CD4-positive, alpha-beta T cell treated with Interferon alpha-2 for 1 hour (primary cell): ENCODE measurements around the gene KRT16.
"Not testable (repeated sequence)": the region's sequence is repeated elsewhere in the genome, so short reads cannot be mapped to it uniquely, and the experiment has no call there.

Experiments
- DNase-seq, 2 donors: peaks; one replicate each; pipeline ENCODE4 v3.0.0-alpha.2; 2020 to 2022

Gene KRT16

GRCh38 chr17:41614098-41614497 lies 1.5 kb upstream of the KRT16 start:
- DNase-seq: no peak

DNA sequence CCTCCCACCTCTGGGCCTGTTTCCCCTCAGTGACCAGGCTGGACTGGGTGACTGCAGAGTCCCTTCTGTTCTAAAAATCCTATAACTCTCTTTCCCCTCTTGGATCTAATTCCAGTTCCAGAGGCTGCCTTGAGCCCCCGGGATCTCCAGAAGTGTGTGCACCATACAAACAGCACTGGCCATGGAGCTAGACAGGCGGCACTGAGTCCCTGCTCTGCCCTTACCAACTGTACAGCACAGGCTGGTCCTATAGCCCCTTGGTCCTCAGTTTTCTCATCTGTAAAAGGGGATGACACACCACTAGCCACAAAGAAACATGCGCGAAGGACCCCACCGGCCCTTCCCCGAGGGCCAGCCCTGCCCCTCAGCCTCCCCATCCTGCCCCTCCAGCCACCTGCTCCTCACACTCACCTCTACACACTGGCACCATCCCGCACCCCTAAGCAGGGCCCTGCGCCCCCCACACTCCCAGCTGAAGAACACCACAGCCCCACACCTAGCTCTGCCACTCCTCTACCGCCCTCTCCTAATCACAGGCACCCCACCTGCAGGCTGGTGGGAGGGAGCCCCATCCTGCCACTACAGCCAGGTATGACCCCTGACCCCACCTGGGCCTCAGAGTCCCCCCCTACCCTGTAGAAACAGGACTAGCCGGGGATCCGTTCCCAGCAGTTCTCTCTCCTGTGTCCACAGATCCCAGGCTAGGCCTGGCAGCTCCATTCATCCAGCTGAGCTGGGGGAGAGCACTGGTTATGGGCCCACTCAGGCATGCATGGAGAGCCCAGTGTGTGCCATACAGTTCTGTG lies 913 bp upstream of the KRT16 start:
- no peak for DNase-seq

- DNase-seq: no peak
Measured at GRCh38 chr17:41610965-41611640, 1.5 kb downstream of the KRT16 start.

DNA sequence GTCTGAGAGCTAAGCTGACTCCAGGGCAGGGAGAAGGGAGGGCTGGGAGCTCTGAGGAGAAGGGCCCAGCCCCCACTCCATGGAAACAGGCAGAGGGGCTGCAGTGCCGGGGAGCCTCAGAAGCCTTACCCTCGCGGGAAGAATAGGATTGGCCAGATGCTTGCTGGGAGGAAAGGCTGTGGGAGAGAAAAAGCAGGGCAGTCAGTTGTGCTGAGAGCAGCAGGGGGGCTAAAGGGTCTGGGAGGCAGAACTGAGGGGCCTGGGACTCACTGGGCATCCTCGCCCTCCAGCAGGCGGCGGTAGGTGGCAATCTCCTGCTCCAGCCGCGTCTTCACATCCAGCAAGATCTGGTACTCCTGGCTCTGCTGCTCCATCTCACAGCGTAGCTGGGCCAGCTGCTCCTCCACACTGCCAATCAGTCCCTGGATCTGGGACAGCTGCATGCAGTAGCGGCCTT lies 2.5 kb downstream of the KRT16 start:
- not testable (repeated sequence) for DNase-seq

GRCh38 chr17:41606930-41607329 lies 5.6 kb downstream of the KRT16 start:
- DNase-seq: not testable (repeated sequence)

DNA sequence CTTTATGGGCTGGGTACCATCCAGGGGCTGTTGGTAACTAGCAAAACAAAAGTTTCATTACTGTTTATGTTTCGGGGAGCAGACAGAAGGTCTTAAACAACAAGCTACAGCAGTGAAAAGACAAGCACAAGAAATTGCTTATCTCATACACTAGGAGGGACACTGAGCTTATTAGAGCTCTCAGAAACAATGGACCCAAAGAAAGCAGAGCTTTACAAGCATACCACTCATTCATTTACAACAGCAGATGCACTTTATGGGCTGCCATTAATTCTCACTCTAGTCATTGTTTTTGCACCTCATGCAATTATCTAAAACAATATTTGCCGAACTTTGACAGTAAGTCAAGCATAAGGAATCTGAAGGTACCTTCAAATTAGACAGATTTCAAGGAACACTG lies 10.0 kb downstream of the KRT16 start:
- no peak for DNase-seq

DNA sequence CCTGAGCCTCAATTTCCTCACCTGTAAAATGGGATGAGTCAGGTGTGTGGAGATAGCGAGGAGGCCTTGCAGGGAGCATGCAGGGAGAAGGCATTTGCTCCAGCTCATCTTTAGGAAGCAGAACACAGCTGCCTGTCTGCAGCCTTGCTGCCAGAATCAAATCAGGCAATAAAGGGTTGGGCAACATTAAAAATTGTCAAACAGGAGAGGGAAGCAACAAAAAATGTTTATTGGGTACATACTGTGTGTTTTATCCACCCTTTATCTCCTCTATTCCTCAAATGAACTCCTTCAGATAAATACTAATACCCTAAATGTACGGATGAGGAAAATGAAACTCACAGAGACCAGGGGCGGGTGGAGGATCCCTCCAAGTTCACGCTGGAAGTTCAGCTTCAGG lies 12.2 kb downstream of the KRT16 start:
- no peak for DNase-seq

DNA sequence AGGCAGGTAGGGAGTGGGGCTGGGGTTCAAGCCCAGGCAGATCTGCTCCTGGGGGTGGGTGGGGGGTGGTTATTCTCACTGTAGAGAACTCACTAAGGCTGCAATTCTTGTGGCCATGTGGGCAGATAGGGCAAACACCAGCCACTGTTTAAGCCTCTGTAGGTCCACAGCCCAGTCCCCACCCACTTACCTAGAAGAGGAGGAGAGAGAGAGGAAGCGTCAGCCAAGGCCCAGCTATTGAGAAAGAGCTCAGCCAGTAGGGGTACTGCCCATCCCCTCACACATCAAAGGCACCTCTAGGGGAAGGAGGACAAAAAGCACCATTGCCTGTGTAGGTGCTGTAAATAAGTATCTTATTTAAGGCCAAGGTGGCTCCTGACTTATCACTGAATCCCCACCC lies 12.9 kb downstream of the KRT16 start:
- no peak for DNase-seq

DNA sequence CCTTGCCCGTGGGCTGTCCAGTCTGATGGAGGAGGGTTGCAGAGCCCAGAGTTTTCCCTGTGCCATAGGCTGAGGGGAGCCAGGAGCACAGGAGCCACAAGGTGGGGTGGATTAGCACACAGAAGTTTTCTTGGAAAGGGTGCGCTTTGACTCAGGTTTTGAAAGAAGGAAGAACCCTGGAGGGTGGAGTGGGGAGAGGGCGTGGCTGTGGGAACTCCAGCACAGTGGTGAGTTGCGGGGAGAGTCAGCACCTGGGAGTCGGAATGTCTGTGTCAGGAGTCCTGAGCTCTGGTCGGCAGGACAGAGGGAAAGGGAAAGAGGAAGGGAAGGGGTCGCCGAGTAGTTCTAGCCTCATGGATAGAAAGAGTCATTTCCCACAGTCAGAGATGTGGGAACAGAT lies 17.0 kb downstream of the KRT16 start:
- no peak for DNase-seq

DNA sequence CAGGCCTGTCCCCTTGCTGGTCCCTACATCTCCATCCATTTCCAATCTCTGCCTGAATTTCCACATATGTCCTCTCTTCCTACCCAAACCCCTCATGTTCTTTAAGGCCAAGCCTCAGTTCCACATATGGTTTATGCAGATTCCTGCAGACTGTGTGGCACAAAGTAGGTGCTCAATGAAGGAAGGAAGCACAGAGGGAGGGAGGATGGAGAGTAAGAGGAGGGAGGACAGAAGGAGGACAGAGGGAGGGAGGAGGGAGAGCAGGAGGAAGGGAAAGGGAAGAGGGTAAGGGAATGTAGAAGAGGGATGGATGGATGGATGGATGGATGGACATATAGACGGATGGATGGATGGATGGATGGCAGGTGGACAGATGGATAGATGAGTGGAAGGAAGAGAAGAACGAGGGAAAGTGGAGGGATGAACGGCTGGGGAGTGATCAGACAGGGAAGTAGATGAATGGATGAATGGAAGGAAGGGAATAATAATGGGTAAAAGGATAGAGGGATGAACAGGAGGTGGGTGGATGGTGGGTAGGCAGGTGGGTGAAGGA lies 18.1 kb downstream of the KRT16 start:
- no peak for DNase-seq

DNA sequence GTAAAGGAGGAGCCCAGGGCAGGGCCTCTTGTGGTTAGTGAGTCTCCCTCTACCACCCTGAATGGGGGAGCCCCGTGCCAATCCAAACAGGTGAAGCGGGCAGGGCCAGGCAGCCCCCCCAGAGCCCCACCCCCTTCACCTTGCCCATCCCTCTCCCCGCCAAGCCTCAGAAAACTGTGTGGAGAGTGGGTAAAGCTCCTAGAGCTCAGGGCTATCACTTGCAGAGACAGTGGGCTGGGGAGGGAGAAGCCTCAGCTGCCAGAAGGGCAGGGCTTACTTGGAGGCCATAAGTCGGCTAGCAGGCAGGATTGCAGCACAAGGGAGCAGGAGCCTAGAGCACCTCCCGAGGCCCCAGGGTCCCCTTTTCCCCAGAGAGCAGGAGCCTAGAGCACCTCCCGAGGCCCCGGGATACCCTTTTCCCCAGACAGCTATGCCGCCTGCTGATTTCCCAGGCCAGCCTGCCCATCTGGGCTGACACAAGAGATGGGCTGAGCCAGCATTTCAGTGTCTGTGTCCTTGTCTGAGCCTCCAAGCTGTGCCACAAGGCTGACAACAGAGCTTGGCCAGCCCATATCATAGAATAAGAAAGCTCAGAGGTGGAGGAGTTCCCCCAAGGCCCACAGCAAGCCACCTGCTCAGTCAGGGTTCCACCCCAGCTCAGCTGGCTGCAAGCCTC lies 19.1 kb downstream of the KRT16 start:
- no peak for DNase-seq

DNA sequence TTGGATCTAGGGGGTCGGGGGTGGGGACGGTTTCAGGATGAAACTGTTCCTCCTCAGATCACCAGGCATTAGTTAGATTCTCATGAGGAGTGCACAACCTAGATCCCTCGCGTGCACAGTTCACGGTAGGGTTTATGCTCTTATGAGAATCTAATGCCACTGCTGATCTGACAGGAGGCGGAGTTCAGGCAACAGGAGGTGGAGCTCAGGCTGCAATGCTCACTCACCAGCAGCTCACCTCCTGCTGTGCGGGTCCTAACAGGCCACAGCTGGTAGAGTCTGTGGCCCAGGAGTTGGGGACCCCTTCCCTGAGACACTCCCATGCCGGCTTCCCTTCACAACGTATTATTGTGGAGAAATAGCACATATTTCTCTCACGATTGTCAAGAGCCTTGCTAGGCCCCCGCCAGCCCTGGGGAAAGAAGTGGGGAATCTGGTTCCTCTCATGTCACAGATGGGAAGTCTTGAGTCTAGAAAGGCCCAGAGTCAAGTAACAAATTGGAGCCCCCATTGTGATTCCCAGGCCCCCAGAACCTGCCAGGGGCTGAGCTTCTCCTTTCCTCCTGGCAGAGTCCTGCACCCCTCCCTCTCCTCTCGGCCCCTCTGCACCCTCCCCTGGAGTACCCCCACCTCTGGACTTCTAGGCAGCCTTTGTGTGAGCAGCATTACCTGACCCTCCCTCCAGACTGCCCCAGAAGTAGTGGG lies 19.8 kb downstream of the KRT16 start:
- DNase-seq: no peak

GRCh38 chr17:41589301-41589700 lies 23.3 kb downstream of the KRT16 start:
- DNase-seq: no peak

- DNase-seq: no peak
Measured at GRCh38 chr17:41588126-41588810, 24.3 kb downstream of the KRT16 start.

GRCh38 chr17:41586863-41587495 lies 25.6 kb downstream of the KRT16 start, which contains the start of gene KRT14:
Gene KRT14 (minus strand): TSS chr17:41586895. CDS start chr17:41586834, 61 bp downstream.
- DNase-seq: no peak

DNA sequence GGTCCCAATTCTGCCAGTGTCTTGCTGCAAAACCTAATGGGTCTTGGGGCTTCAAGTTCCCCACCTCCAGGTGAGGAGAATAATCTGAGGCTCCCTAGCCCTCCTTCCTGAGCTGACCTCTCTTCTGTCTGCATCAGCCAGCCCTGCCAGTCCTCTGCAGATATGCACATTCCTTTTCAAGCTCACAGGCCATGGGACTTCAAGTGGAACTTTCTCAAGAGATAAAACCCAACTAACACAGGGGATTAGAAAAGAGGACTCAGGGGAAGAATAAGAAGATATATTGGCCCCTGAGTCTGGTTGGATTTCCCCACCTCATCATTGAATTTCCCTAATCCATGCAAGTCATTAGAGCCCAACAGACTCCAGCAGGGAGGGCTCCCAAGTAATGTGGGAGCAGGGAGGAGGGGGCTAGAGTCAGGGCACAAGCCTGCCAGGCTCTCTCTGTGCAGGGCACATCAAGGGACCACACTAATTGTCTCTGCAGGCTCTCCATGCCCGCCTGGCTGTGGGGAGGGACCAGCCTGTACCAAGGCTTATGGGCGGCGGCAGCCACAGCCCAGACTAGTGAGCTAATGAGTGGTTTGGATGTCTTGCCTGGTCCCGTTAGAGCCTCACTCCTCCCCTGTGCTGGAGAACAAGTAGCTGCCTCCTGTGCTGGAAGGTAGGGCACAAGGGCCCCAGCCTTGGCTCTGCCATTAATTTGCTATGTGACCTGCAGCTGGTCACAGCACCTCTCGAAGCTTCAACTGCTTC lies 27.1 kb downstream of the KRT16 start:
- no peak for DNase-seq

DNA sequence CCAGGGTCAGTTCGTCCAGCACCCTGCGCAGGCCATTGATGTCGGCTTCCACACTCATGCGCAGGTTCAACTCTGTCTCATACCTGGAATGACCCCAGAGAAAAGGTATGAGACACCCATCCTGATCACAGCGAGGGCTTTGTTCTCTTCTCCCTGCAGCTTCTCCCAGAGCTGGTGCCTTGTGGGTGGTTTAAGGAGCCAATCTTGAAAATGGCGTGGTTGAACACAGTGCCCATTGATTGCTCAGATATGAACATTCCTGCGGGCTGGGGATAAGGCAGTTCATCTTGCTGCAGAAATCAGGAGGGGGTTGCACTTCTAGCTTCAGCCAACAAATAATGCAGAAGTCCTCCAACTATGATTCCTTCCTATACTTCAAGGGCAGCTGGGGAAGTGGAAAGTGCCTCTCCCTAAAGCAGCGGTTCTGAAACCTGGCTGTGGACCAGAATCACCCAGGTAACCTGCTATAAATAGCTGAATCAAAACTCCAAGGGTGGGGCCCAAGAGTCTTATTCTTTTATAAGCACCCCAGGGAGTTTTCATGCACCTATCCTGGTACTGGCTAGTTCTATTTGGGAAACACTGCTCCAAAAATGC lies 28.1 kb downstream of the KRT16 start:
- not testable (repeated sequence) for DNase-seq

GRCh38 chr17:41583137-41584127 lies 29.1 kb downstream of the KRT16 start:
- no peak for DNase-seq
